Raji (cell line): ENCODE results near the gene TNFAIP8L3.

ENCODE experiments used
- POLR2A ChIP-seq: IDR thresholded peaks from 2 replicates; pipeline ENCODE4 v1.6.1; 2011; ENCODE audit warnings: low read depth, low read length, control low read depth; ENCODE audit not compliant: insufficient read depth

TNFAIP8L3 gene

GRCh38 chr15:51023499-51023898 lies 71.2 kb downstream of the TNFAIP8L3 start:
- TF ChIP-seq POLR2A, result no peak

GRCh38 chr15:51022206-51022605 lies 72.5 kb downstream of the TNFAIP8L3 start:
- no peak for TF ChIP-seq POLR2A

- no peak for TF ChIP-seq POLR2A
Measured at GRCh38 chr15:51016615-51017014, 78.1 kb downstream of the TNFAIP8L3 start.

- TF ChIP-seq POLR2A, result no peak
Measured at GRCh38 chr15:51011212-51011611, 83.5 kb downstream of the TNFAIP8L3 start.

GRCh38 chr15:51007131-51007666 lies 87.5 kb downstream of the TNFAIP8L3 start:
- no peak for TF ChIP-seq POLR2A
